Measurements from ENCODE around the gene ADAMTS12. TPM values are rescaled to one million over a fixed set of nuclear protein-coding genes. Genes with fewer than 3 reads are reported as not detected.

The ADAMTS12 gene
- total RNA-seq, 1 donor from 2014 or later, result 0.54 TPM

GRCh38 chr5:33841891-33842290 is 49.9 kb downstream of the ADAMTS12 start:
- H3K27me3 Mint-ChIP-seq (ENCODE audit: unreplicated experiment), result no peaks in the 10 kb centered on the region
- no peak overlapping the region for H3K4me3 Mint-ChIP-seq (ENCODE audit: unreplicated experiment)
- peaks cover 4% of the 10 kb centered on the region for H3K36me3 Mint-ChIP-seq (ENCODE audit: unreplicated experiment)
- DNase-seq, result no peak
- H3K27ac Mint-ChIP-seq (ENCODE audit: unreplicated experiment), result no peak overlapping the region
- peaks cover 2% of the 10 kb centered on the region for H3K9me3 Mint-ChIP-seq (ENCODE audit: unreplicated experiment)
- H3K4me1 Mint-ChIP-seq (ENCODE audit: low read depth, unreplicated experiment), result no peaks in the 10 kb centered on the region
- TF ChIP-seq CTCF (IDR thresholded peaks at IDR 0.05; ENCODE audit: partially characterized antibody, unreplicated experiment), result no peak

- H3K36me3 Mint-ChIP-seq (ENCODE audit: unreplicated experiment), result peaks cover 4% of the 10 kb centered on the region
- H3K9me3 Mint-ChIP-seq (ENCODE audit: unreplicated experiment), result peaks cover 2% of the 10 kb centered on the region
- no peak overlapping the region for H3K27ac Mint-ChIP-seq (ENCODE audit: unreplicated experiment)
- H3K4me3 Mint-ChIP-seq (ENCODE audit: unreplicated experiment), result no peak overlapping the region
- H3K4me1 Mint-ChIP-seq (ENCODE audit: low read depth, unreplicated experiment), result no peaks in the 10 kb centered on the region
- no peaks in the 10 kb centered on the region for H3K27me3 Mint-ChIP-seq (ENCODE audit: unreplicated experiment)
- TF ChIP-seq CTCF (IDR thresholded peaks at IDR 0.05; ENCODE audit: partially characterized antibody, unreplicated experiment), result no peak
- DNase-seq, result no peak
Measured at GRCh38 chr5:33840927-33841547, 50.8 kb downstream of the ADAMTS12 start.

- peaks cover 4% of the 10 kb centered on the region for H3K36me3 Mint-ChIP-seq (ENCODE audit: unreplicated experiment)
- H3K27ac Mint-ChIP-seq (ENCODE audit: unreplicated experiment), result no peak overlapping the region
- no peak for TF ChIP-seq CTCF (IDR thresholded peaks at IDR 0.05; ENCODE audit: partially characterized antibody, unreplicated experiment)
- H3K4me1 Mint-ChIP-seq (ENCODE audit: low read depth, unreplicated experiment), result peaks cover 3% of the 10 kb centered on the region
- H3K4me3 Mint-ChIP-seq (ENCODE audit: unreplicated experiment), result no peak overlapping the region
- H3K27me3 Mint-ChIP-seq (ENCODE audit: unreplicated experiment), result no peaks in the 10 kb centered on the region
- H3K9me3 Mint-ChIP-seq (ENCODE audit: unreplicated experiment), result peaks cover 3% of the 10 kb centered on the region
- no peak for DNase-seq
Measured at GRCh38 chr5:33837301-33837700, 54.5 kb downstream of the ADAMTS12 start.

- Mint-ChIP-seq H3K4me3 (ENCODE audit: unreplicated experiment) (no peak overlapping the region), H3K9me3 (ENCODE audit: unreplicated experiment) (peaks cover 2% of the 10 kb centered on the region), H3K36me3 (ENCODE audit: unreplicated experiment) (no peaks in the 10 kb centered on the region), H3K4me1 (ENCODE audit: low read depth, unreplicated experiment) (peaks cover 8% of the 10 kb centered on the region), H3K27me3 (ENCODE audit: unreplicated experiment) (no peaks in the 10 kb centered on the region), H3K27ac (ENCODE audit: unreplicated experiment) (no peak overlapping the region)
- no peak for TF ChIP-seq CTCF (IDR thresholded peaks at IDR 0.05; ENCODE audit: partially characterized antibody, unreplicated experiment)
- no peak for DNase-seq
Measured at GRCh38 chr5:33834334-33834733, 57.5 kb downstream of the ADAMTS12 start.

- peaks cover 2% of the 10 kb centered on the region for H3K9me3 Mint-ChIP-seq (ENCODE audit: unreplicated experiment)
- no peak for DNase-seq
- peaks cover 11% of the 10 kb centered on the region for H3K4me1 Mint-ChIP-seq (ENCODE audit: low read depth, unreplicated experiment)
- no peaks in the 10 kb centered on the region for H3K36me3 Mint-ChIP-seq (ENCODE audit: unreplicated experiment)
- H3K27me3 Mint-ChIP-seq (ENCODE audit: unreplicated experiment), result no peaks in the 10 kb centered on the region
- TF ChIP-seq CTCF (IDR thresholded peaks at IDR 0.05; ENCODE audit: partially characterized antibody, unreplicated experiment), result no peak
- H3K27ac Mint-ChIP-seq (ENCODE audit: unreplicated experiment), result no peak overlapping the region
- H3K4me3 Mint-ChIP-seq (ENCODE audit: unreplicated experiment), result no peak overlapping the region
Measured at GRCh38 chr5:33833237-33833575, 58.6 kb downstream of the ADAMTS12 start.
